GM13977 (cell line): Measurements from ENCODE around the gene RBM38.

Source experiments
- DNase-seq: peaks from one replicate; pipeline ENCODE4 v3.0.0; 2012; ENCODE audit warnings: low spot score
- in situ Hi-C: fragments of 300-500 bp; cut with MboI; formaldehyde crosslinking; loops from one replicate; pipeline ENCODE4 v1.12.0; 2022; ENCODE audit warnings: low sequenced_read_pairs, low pct_unique_long_range_greater_than_20kb, mixed read lengths, inconsistent platforms; ENCODE audit not compliant: unreplicated experiment
- TF ChIP-seq, protein P1 (sequence below): IDR thresholded peaks from 2 replicates; pipeline ENCODE4 v1.5.1; 2012; ENCODE audit warnings: mild to moderate bottlenecking, control low read depth; ENCODE audit not compliant: insufficient read depth; ENCODE audit errors: extremely low read depth, missing control alignments

RBM38 gene

DNA sequence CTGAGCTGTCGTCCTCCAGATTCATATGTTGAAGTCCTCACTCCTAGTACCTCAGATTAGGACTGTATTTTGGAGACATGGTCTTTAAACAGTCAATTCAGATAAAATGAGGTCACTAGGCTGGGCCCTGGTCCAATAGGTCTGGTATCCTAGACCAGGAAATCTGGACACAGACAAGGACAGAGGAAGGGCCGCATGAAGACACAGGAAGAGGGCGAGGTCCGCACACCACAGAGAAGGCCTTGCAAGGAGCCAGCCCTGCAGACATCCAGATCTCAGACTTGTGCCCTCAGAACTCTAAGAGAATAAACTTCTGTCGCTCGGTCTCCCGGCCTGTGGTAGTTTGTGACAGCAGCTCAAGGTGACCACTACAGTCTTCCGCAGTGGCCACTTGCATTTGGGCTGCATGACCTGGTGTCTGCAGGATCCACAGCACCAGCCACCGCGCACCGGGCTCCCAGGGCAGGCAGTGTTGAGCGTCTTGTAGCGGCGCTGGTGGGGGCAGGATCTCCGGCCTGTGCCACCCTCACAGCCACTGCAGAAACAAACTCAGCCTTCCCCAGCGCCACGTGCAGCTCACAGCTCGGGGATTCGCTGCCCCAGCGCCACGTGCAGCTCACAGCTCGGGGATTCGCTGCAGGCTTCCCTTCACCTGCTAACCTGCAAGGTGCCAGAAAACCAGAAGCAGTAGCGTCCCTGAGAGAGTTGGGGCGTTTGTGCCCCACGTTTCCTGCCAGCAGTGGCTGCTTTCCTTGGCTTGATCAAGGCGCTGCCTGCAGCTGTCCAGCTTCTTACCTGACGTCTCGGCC lies 6.0 kb upstream of the RBM38 start:
- TF ChIP-seq, protein P1, sequence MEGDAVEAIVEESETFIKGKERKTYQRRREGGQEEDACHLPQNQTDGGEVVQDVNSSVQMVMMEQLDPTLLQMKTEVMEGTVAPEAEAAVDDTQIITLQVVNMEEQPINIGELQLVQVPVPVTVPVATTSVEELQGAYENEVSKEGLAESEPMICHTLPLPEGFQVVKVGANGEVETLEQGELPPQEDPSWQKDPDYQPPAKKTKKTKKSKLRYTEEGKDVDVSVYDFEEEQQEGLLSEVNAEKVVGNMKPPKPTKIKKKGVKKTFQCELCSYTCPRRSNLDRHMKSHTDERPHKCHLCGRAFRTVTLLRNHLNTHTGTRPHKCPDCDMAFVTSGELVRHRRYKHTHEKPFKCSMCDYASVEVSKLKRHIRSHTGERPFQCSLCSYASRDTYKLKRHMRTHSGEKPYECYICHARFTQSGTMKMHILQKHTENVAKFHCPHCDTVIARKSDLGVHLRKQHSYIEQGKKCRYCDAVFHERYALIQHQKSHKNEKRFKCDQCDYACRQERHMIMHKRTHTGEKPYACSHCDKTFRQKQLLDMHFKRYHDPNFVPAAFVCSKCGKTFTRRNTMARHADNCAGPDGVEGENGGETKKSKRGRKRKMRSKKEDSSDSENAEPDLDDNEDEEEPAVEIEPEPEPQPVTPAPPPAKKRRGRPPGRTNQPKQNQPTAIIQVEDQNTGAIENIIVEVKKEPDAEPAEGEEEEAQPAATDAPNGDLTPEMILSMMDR = no peak
- in situ Hi-C loops = loop anchor here (5.0 to 25.0 kb wide), 2 partner anchors 117 to 827 kb away; no protein-coding TSS in a partner anchor
- no peak for DNase-seq

DNA sequence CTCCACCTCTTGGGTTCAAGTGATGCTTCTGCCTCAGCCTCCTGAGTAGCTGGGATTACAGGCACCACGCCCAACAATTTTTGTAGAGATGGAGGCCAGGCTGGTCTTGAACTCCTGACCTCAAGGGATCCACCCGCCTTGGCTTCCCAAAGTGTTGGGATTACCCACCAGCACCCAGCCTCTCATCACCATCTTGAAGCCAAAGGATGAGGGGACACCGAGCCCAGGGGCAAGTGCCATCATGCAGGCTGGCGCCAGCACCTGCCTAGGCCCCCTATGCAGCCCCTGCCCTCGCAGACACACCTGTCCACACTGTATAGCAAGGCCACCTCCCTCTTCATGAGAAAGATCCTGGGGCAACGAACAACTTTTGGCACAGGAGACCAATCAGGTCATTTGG lies 5.3 kb upstream of the RBM38 start:
- TF ChIP-seq, protein P1 = no peak
- in situ Hi-C loops = loop anchor here (5.0 to 25.0 kb wide), 2 partner anchors 116 to 826 kb away; no protein-coding TSS in a partner anchor
- no peak for DNase-seq

DNA sequence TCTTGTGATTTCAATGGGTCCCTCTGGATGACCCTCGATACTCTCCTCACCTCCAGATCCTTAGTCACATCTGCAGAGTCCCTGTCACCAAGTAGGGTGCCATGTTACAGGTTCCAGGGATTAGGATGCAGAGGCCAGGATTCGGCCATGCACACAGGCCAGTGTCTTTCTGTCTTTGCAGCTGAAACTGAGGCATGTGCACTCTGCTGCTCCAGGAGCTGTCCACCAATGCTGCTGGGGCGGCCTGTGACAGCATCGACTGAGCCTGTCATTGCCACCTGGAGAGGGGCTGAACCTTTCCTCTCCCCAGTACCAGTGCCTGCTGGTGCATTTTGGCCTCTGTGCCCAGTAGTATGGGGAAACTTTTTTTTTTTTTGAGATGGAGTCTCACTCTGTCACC lies 4.4 kb upstream of the RBM38 start:
- TF ChIP-seq, protein P1 = no peak
- in situ Hi-C loops = loop anchor here (5.0 to 25.0 kb wide), 2 partner anchors 116 to 826 kb away; no protein-coding TSS in a partner anchor
- no peak for DNase-seq

DNA sequence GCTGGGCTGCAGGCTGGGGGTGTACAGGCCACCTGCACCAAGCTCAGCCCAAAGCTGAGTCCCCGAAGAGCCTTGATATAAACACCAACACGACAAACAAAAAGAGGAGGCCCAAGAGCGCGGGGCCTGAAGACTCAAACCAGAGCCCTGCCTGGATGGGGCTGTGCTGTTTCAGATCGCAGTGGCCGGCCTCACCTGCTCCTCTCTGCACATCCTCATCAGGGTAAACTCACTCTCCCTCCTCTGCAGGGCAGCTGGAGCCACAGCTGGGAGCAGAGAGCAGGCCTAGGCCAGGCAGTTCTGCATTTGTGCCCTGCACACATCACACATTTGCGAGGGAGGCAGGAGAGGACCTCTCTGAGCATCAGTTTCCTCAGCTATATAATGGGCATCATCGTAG lies 3.7 kb upstream of the RBM38 start:
- in situ Hi-C loops = loop anchor here (5.0 to 25.0 kb wide), 2 partner anchors 115 to 825 kb away; no protein-coding TSS in a partner anchor
- DNase-seq = no peak
- TF ChIP-seq, protein P1 = no peak

DNA sequence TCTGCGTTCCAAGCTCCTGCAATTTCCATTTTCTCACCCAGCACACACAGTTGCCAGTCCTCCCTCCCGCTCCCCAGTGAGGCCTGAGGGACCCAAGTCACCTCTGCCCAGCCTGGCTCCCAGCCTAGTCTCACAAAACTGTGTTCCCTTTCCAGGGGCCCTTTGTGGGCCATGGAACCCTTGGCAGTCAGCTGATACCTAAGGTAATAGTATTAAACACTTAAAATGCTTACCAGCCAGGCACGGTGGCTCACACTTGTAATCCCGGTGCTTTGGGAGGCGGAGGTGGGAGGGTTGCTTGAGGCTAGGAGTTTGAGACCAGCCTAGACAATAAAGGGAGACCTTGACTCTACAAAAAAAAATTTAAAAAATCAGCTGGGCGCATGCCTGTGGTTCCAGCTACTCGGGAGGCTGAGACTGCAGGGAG lies 3.2 kb upstream of the RBM38 start:
- in situ Hi-C loops = loop anchor here (5.0 to 25.0 kb wide), 2 partner anchors 114 to 824 kb away; no protein-coding TSS in a partner anchor
- TF ChIP-seq, protein P1 = no peak
- no peak for DNase-seq

DNA sequence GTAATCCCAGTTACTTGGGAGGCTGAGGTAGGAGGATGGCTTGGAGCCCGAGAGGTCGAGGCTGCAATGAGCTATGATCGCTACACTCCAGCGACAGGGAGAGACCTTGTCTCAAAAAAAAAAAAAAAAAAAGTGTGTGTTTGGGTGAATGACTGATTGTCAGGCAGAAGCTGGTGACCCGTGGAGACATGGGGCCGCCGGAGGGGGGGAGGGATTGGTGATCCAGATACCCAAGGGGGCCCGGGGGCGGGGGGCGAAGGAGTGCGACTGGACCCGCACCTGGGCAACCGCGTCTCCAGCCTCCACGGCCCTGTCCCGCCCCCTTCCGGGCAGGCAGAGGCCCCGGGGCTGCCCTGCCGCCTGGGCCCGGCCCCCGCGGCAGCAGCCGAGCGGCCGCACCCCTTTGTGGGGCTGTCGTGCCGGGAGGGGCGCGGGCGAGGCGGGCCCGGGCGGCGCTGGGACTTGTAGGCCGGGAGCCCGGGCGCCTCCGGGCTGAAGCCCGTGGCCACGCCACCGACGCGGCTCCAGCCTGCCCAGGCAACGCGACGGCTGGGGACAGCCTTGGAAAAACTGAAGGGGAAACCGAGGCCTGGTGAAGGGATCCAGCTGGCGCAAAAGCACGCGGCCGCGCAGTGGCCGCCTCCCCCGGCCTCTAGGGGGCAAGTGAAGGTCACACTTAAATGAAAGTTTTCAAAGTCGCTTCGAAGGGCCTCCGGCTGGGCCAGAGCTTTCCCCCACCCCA lies 2.1 kb upstream of the RBM38 start:
- peak; percentile 90 for DNase-seq
- TF ChIP-seq, protein P1 = peak; percentile 44
- in situ Hi-C loops = loop anchor here (5.0 to 25.0 kb wide), 2 partner anchors 113 to 823 kb away; no protein-coding TSS in a partner anchor
